AG10803 (cell line): Measurements from ENCODE around the gene TBC1D22A.

Experiments used
- DNase-seq: peaks from one replicate; pipeline ENCODE4 v3.0.0; 2010; ENCODE audit warnings: low read depth
- H3K4me3 ChIP-seq: 2 replicates; pipeline ENCODE4 v1.5.1; 2011; ENCODE audit warnings: mild to moderate bottlenecking, low read length, control low read depth
- CTCF ChIP-seq: conservative IDR thresholded peaks from 2 replicates; pipeline ENCODE4 v1.5.1; 2011; ENCODE audit warnings: mild to moderate bottlenecking, low read length, control low read depth, inconsistent platforms

Gene TBC1D22A

DNA sequence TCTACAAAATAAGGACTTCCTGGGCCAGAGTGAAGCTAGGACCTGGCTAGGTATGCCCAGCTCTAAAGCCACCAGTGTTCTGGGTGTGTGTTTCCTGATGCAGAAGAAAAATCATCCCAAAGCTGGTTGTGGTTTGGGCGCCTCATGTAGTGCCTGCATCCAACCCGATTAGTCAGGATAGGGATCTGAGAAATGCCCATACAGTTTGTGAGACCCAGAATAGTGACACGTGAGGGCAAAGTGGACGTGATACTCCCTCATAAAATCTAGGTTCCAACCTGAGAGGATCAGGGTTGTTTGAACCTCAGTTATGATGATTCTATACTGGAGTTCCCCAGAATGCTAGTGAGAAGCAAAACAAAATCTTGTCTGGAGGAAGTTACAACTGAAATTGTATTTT is 238.4 kb downstream of the TBC1D22A start:
- no peak overlapping the region for H3K4me3 ChIP-seq
- TF ChIP-seq CTCF, result no peak
- DNase-seq, result no peak

- H3K4me3 ChIP-seq, result no peak overlapping the region
- no peak for DNase-seq
- TF ChIP-seq CTCF, result no peak
Observed at GRCh38 chr22:47001288-47001687, 238.8 kb downstream of the TBC1D22A start.

- no peak for TF ChIP-seq CTCF
- H3K4me3 ChIP-seq, result no peak overlapping the region
- DNase-seq, result no peak
Observed at GRCh38 chr22:47002692-47003091, 240.2 kb downstream of the TBC1D22A start.

DNA sequence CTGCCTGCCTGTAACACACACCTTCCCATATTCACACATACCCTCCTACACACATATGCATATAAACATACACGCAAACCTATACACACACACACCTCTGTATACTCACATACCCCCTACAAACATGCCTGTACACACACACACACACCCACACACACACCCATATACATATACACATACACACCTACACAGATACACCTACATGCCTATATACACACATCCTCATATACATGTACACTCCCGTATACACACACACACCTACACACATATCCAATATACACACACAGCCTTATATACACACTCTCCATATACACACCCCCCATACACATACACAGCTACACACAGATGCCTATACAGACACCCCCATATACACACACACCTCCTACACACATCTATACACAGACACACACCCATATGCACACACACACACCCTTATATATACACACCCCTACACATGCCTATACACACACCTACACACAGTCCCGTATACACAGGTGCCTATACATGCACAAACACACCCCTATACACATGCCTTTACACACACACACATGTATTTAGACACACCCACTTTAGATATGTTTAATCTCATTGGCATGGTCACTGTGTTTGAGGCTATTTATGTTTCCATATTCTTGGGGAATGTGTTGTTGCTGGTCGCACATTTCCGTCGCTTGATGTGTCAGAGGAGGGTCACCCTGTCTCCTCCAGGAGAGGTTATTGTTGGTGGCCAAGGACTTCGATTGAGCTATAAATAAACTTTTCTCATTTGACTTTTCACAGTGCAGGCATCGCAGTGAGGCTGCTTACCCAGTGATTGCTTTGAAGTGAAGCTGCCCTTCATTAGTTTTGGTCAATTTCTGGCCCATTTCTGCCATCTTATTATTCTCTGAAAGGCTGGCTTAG is 243.3 kb downstream of the TBC1D22A start:
- TF ChIP-seq CTCF, result no peak
- DNase-seq, result no peak
- H3K4me3 ChIP-seq, result no peak overlapping the region

GRCh38 chr22:47006433-47006832 is 244.0 kb downstream of the TBC1D22A start:
- TF ChIP-seq CTCF, result no peak
- no peak for DNase-seq
- no peak overlapping the region for H3K4me3 ChIP-seq

DNA sequence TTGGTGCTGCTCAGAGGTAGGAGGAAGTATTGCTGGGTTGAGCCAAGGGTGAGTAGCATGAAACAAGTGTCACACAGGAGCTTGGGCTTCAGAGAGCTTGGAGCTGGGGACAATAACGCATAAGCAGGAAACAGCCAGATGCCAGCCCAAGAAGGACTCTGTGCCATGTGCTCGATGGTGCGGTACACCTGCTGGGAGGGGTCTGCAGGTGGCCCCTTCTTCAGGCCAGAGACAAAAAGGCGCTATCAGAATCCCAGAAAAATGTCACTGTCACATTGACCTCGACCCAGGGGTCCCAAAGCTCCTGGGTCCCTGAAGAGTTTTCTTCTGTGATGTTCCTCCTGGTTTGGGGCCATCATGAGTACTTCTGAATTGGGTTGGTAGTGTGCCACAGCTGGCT is 244.4 kb downstream of the TBC1D22A start:
- no peak for DNase-seq
- TF ChIP-seq CTCF, result no peak
- H3K4me3 ChIP-seq, result no peak overlapping the region

DNA sequence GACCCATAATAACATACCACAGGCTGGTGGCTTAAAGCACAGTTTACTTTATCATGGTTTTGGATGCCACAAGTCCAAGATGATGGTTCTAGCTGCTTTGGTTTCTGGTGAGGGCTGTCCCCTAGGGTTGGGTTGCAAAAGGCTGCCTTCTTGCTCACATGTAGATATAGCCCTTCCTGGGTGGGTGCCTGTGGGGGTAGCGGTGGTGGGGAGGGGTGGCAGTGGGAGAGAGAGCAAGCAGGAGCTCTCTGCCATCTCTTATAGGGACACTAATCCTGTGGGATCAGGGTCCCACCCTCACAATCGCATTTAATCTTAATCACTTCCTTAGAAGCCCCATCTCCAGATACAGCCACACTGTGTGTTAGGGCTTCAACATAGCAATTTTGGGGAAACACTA is 245.0 kb downstream of the TBC1D22A start:
- no peak for DNase-seq
- TF ChIP-seq CTCF, result no peak
- no peak overlapping the region for H3K4me3 ChIP-seq
